ENCODE measurements around the gene MS4A5. TPM values are rescaled to one million over a fixed set of nuclear protein-coding genes. Genes with fewer than 3 reads are reported as not detected.
"Not testable (repeated sequence)": the region's sequence is repeated elsewhere in the genome, so short reads cannot be mapped to it uniquely, and the experiment has no call there.

MS4A5 gene
- not detected for total RNA-seq

- no peak for DNase-seq
Measured at GRCh38 chr11:60429272-60429671, at the start of gene MS4A5. MS4A5 (plus strand) TSS chr11:60429572; CDS start chr11:60429675, 103 bp downstream.

GRCh38 chr11:60389279-60389910 lies 40.0 kb upstream of the MS4A5 start:
- no peak for DNase-seq

- no peak for DNase-seq
Measured at GRCh38 chr11:60390419-60390818, 39.0 kb upstream of the MS4A5 start.

GRCh38 chr11:60392361-60392760 lies 37.0 kb upstream of the MS4A5 start:
- DNase-seq: no peak

- no peak for DNase-seq
Measured at GRCh38 chr11:60393016-60393415, 36.4 kb upstream of the MS4A5 start.

GRCh38 chr11:60394666-60395380 lies 34.5 kb upstream of the MS4A5 start:
- DNase-seq: no peak

- DNase-seq: no peak
Measured at GRCh38 chr11:60396382-60396781, 33.0 kb upstream of the MS4A5 start, which contains the start of gene MS4A14. MS4A14 (plus strand) TSS chr11:60396459; CDS start chr11:60396579, 120 bp downstream.

GRCh38 chr11:60396799-60397198 lies 32.6 kb upstream of the MS4A5 start:
- DNase-seq: no peak

- no peak for DNase-seq
Measured at GRCh38 chr11:60420015-60420414, 9.4 kb upstream of the MS4A5 start.

- no peak for DNase-seq
Measured at GRCh38 chr11:60422609-60423008, 6.8 kb upstream of the MS4A5 start.

- no peak for DNase-seq
Measured at GRCh38 chr11:60428517-60428916, 855 bp upstream of the MS4A5 start.

GRCh38 chr11:60431251-60431650 lies 1.9 kb downstream of the MS4A5 start:
- DNase-seq: no peak

- DNase-seq: no peak
Measured at GRCh38 chr11:60433401-60433800, 4.0 kb downstream of the MS4A5 start.

GRCh38 chr11:60447070-60447469 lies 17.7 kb downstream of the MS4A5 start:
- no peak for DNase-seq

- no peak for DNase-seq
Measured at GRCh38 chr11:60447846-60448245, 18.5 kb downstream of the MS4A5 start.

- not testable (repeated sequence) for DNase-seq
Measured at GRCh38 chr11:60451185-60451584, 21.8 kb downstream of the MS4A5 start.

GRCh38 chr11:60454212-60454611 lies 24.8 kb downstream of the MS4A5 start:
- DNase-seq: no peak

- DNase-seq: no peak
Measured at GRCh38 chr11:60455531-60456042, 26.2 kb downstream of the MS4A5 start, which contains the start of gene MS4A1. MS4A1 (plus strand) TSS chr11:60455847; CDS start chr11:60462375, 6,528 bp downstream.

- DNase-seq: no peak
Measured at GRCh38 chr11:60457576-60457975, 28.2 kb downstream of the MS4A5 start.

GRCh38 chr11:60459345-60459744 lies 30.0 kb downstream of the MS4A5 start:
- DNase-seq: no peak

- no peak for DNase-seq
Measured at GRCh38 chr11:60468829-60469228, 39.5 kb downstream of the MS4A5 start.

- DNase-seq: no peak
Measured at GRCh38 chr11:60469723-60470122, 40.4 kb downstream of the MS4A5 start.

GRCh38 chr11:60477035-60477445 lies 47.7 kb downstream of the MS4A5 start:
- no peak for DNase-seq

GRCh38 chr11:60482361-60482760 lies 53.0 kb downstream of the MS4A5 start:
- no peak for DNase-seq
